SU-DHL-6 (cell line): ENCODE measurements around the gene ALDH1A3.

Experiments used
- H2AFZ ChIP-seq: fragments of 200-600 bp; sonication (generic); 2 replicates; pipeline ENCODE4 v1.6.1; 2014; ENCODE audit warnings: low read depth, mild to moderate bottlenecking, moderate library complexity, mixed read lengths, antibody characterized with exemption, low read length; ENCODE audit not compliant: severe bottlenecking
- H3F3A ChIP-seq: fragments of 200-600 bp; shearing (Covaris generic); 2 replicates; pipeline ENCODE4 v1.6.0; 2016; ENCODE audit warnings: antibody characterized with exemption, mild to moderate bottlenecking; ENCODE audit not compliant: insufficient read depth
- H3K27ac ChIP-seq: fragments of 200-600 bp; sonication (generic); 2 replicates; pipeline ENCODE4 v1.5.1; 2016; ENCODE audit warnings: low read depth, mild to moderate bottlenecking, low read length, moderate library complexity, mixed read lengths
- H3K27me3 ChIP-seq: fragments of 200-600 bp; sonication (generic), shearing (Covaris generic); 2 replicates; pipeline ENCODE4 v1.6.0; 2014; ENCODE audit warnings: mild to moderate bottlenecking, low read length
- H3K36me3 ChIP-seq: fragments of 200-600 bp; sonication (generic); 2 replicates; pipeline ENCODE4 v1.6.1; 2014; ENCODE audit warnings: mild to moderate bottlenecking, low read length, mixed read lengths
- H3K4me2 ChIP-seq: fragments of 300-600, 200-600 bp; shearing (Covaris generic), sonication (generic); 2 replicates; pipeline ENCODE4 v1.6.0; 2014; ENCODE audit warnings: low read length, low read depth, mild to moderate bottlenecking; ENCODE audit not compliant: poor library complexity, severe bottlenecking
- H3K4me3 ChIP-seq: fragments of 200-600 bp; sonication (generic); 2 replicates; pipeline ENCODE4 v1.5.1; 2014; ENCODE audit warnings: antibody characterized with exemption, low read length, mild to moderate bottlenecking, mixed read lengths; ENCODE audit not compliant: insufficient read depth, poor library complexity, severe bottlenecking
- H3K79me2 ChIP-seq: fragments of 200-600 bp; sonication (generic); 2 replicates; pipeline ENCODE4 v1.6.1; 2014; ENCODE audit warnings: mild to moderate bottlenecking, low read length, moderate library complexity; ENCODE audit not compliant: insufficient read depth
- H3K9ac ChIP-seq: fragments of 200-600 bp; sonication (generic); 2 replicates; pipeline ENCODE4 v1.7.0; 2014; ENCODE audit warnings: mild to moderate bottlenecking, low read length
- H3K9me2 ChIP-seq: fragments of 200-600 bp; sonication (generic); replicated peaks from 2 replicates; pipeline ENCODE4 v1.6.1; 2014; ENCODE audit warnings: low read length; ENCODE audit not compliant: insufficient read depth
- H3K9me3 ChIP-seq: fragments of 200-600 bp; sonication (generic); 2 replicates; pipeline ENCODE4 v1.6.1; 2014; ENCODE audit warnings: low read length, mixed read lengths; ENCODE audit not compliant: insufficient read depth
- H4K20me1 ChIP-seq: fragments of 200-600 bp; sonication (generic); 2 replicates; pipeline ENCODE4 v1.6.1; 2014; ENCODE audit warnings: low read depth, mild to moderate bottlenecking, antibody characterized with exemption, low read length, moderate library complexity, mixed read lengths
- CTCF ChIP-seq: fragments of 200-600 bp; sonication (generic); IDR thresholded peaks from one replicate; pipeline ENCODE4 v1.5.1; 2017; ENCODE audit warnings: antibody characterized with exemption, mild to moderate bottlenecking, low read length, moderate library complexity; ENCODE audit not compliant: insufficient read depth, poor library complexity, severe bottlenecking
- EZH2phosphoT487 ChIP-seq: fragments of 200-600 bp; sonication (generic), shearing (Covaris generic); conservative IDR thresholded peaks from 2 replicates; pipeline ENCODE4 v1.6.1; 2018; ENCODE audit warnings: mild to moderate bottlenecking, antibody characterized with exemption, low read length, moderate library complexity, mixed read lengths

ALDH1A3 gene

GRCh38 chr15:100878648-100879047 is 983 bp upstream of the ALDH1A3 start:
- Histone ChIP-seq H3K4me3 (peak overlapping the region; percentile 24), H3K9me2 (no peaks in the 10 kb centered on the region), H3K36me3 (no peaks in the 10 kb centered on the region), H3K4me2 (peak overlapping the region; percentile 42), H3F3A (no peaks in the 10 kb centered on the region), H3K9ac (no peak overlapping the region), H4K20me1 (no peaks in the 10 kb centered on the region), H2AFZ (no peak overlapping the region), H3K27ac (no peak overlapping the region), H3K9me3 (no peaks in the 10 kb centered on the region), H3K79me2 (no peaks in the 10 kb centered on the region), H3K27me3 (no peaks in the 10 kb centered on the region)
- TF ChIP-seq CTCF (no peak), EZH2phosphoT487 (no peak)

- no peaks in the 10 kb centered on the region for H3K27me3 ChIP-seq
- H3K27ac ChIP-seq, result no peak overlapping the region
- no peaks in the 10 kb centered on the region for H3K36me3 ChIP-seq
- no peaks in the 10 kb centered on the region for H3F3A ChIP-seq
- H3K9ac ChIP-seq, result no peak overlapping the region
- no peaks in the 10 kb centered on the region for H4K20me1 ChIP-seq
- peak overlapping the region; percentile 24 for H3K4me3 ChIP-seq
- H3K79me2 ChIP-seq, result no peaks in the 10 kb centered on the region
- H3K9me2 ChIP-seq, result no peaks in the 10 kb centered on the region
- H3K4me2 ChIP-seq, result peak overlapping the region; percentile 42
- H3K9me3 ChIP-seq, result no peaks in the 10 kb centered on the region
- no peak for TF ChIP-seq CTCF
- 0 out of 2 replicates have a peak, but pooled peaks have one; percentile 77 for TF ChIP-seq EZH2phosphoT487
- H2AFZ ChIP-seq, result no peak overlapping the region
These were observed 569 bp upstream of the ALDH1A3 start for GRCh38 chr15:100879061-100879463.

- Histone ChIP-seq H3K4me3 (no peak overlapping the region), H3K27me3 (no peaks in the 10 kb centered on the region), H3K9me3 (no peaks in the 10 kb centered on the region), H3K9ac (no peak overlapping the region), H3F3A (no peaks in the 10 kb centered on the region), H3K27ac (no peak overlapping the region), H3K79me2 (no peaks in the 10 kb centered on the region), H4K20me1 (no peaks in the 10 kb centered on the region), H3K4me2 (no peak overlapping the region), H2AFZ (no peak overlapping the region), H3K9me2 (no peaks in the 10 kb centered on the region), H3K36me3 (no peaks in the 10 kb centered on the region)
- TF ChIP-seq CTCF, result no peak
- no peak for TF ChIP-seq EZH2phosphoT487
These were observed 687 bp downstream of the ALDH1A3 start for GRCh38 chr15:100880139-100880896.
